ENCODE measurements around the gene PTTG2.

PTTG2 gene

DNA sequence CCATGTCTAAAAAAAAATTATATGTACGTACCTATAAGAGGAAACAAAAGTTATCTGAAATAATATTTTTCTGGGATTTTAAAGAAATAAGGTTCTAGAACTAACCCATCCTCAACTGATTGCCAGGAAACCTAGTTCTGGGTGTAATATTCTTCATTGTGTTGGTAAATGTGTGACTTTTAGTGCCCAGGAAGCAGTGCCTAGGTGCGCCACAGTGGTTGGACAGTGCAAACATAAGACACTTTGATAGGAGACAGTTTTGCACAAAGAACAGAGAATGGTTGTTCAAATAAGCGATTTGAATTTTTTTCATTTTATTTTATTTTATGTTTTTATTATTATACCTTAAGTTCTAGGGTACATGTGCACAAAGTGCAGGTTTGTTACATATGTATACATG, 22.0 kb upstream of the PTTG2 start:
- POLR2A ChIA-PET: no interaction called here
- CTCF ChIA-PET: no interaction called here
- DNase-seq (ENCODE audit: extremely low spot score): no peak
- TF ChIP-seq LEF1 (IDR thresholded peaks at IDR 0.05; ENCODE audit: borderline replicate concordance): no peak
- no peak for TF ChIP-seq FOXA1 (IDR thresholded peaks at IDR 0.05)
- TF ChIP-seq, protein P1, sequence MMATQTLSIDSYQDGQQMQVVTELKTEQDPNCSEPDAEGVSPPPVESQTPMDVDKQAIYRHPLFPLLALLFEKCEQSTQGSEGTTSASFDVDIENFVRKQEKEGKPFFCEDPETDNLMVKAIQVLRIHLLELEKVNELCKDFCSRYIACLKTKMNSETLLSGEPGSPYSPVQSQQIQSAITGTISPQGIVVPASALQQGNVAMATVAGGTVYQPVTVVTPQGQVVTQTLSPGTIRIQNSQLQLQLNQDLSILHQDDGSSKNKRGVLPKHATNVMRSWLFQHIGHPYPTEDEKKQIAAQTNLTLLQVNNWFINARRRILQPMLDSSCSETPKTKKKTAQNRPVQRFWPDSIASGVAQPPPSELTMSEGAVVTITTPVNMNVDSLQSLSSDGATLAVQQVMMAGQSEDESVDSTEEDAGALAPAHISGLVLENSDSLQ (IDR thresholded peaks at IDR 0.05): no peak
- no peak for TF ChIP-seq ELF4 (IDR thresholded peaks at IDR 0.05)
- no peak for TF ChIP-seq FOXM1 (IDR thresholded peaks at IDR 0.05; ENCODE audit: borderline replicate concordance)
- TF ChIP-seq FOXK2 (IDR thresholded peaks at IDR 0.05): no peak
- no peak for TF ChIP-seq ARNT (IDR thresholded peaks at IDR 0.05)
- no peak for TF ChIP-seq ZNF384 (IDR thresholded peaks at IDR 0.05)

DNA sequence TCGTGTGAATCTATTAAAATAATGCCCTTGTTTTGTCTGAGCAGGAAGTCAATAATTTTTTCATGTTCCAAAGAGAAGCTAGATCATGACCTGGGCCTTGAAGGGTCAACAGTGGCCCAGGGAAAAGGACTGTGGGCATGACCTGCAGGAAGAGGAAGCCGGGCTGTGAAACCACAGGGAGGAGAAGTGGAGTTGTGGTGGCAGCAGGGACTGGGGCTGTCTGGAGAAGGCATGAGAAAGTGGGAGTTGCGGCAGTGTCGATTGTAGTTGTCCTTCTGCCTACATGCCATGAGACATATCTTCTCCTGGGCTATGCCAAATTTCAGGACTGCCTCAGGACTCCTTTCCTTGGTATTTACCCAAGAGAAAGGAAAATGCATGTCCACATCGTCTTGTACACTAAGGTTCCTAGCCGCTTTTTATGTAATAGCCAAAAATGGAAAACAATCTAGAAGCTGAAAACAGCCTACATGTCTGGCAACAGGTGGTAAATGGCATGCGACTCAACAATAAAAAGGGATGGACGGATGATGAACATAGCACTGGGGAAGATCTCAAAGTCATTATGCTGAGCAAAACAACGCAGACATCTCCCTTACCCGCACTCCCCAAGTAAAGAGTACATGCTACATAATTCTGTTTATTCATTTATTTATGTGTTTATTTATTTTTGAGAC, 13.6 kb upstream of the PTTG2 start:
- POLR2A ChIA-PET: no interaction called here
- CTCF ChIA-PET: interaction anchor here (0.7 kb wide), 1 partner anchor 19 kb away, joined by 3 read pairs; no protein-coding TSS in a partner anchor
- no peak for TF ChIP-seq BHLHE40 (IDR thresholded peaks at IDR 0.05; ENCODE audit: borderline replicate concordance)
- TF ChIP-seq FOXK2 (IDR thresholded peaks at IDR 0.05): no peak
- TF ChIP-seq ZNF384 (IDR thresholded peaks at IDR 0.05): no peak
- no peak for TF ChIP-seq SP1 (IDR thresholded peaks at IDR 0.05)
- TF ChIP-seq ELF4 (IDR thresholded peaks at IDR 0.05): no peak
- no peak for TF ChIP-seq FOXA1 (IDR thresholded peaks at IDR 0.05)
- no peak for TF ChIP-seq FOXM1 (IDR thresholded peaks at IDR 0.05; ENCODE audit: borderline replicate concordance)
- no peak for TF ChIP-seq CTBP1 (IDR thresholded peaks at IDR 0.05; ENCODE audit: borderline replicate concordance)
- TF ChIP-seq LEF1 (IDR thresholded peaks at IDR 0.05; ENCODE audit: borderline replicate concordance): no peak
- TF ChIP-seq L3MBTL2 (conservative IDR thresholded peaks at IDR 0.05): no peak
- no peak for TF ChIP-seq TARDBP (IDR thresholded peaks at IDR 0.05)
- TF ChIP-seq, protein P1 (IDR thresholded peaks at IDR 0.05): no peak
- TF ChIP-seq ARNT (IDR thresholded peaks at IDR 0.05): no peak
- TF ChIP-seq NFRKB (IDR thresholded peaks at IDR 0.05): no peak
- no peak for TF ChIP-seq HDGF (IDR thresholded peaks at IDR 0.05; ENCODE audit: borderline replicate concordance)
- no peak for TF ChIP-seq SUZ12 (IDR thresholded peaks at IDR 0.05)
- no peak for DNase-seq (ENCODE audit: extremely low spot score)

DNA sequence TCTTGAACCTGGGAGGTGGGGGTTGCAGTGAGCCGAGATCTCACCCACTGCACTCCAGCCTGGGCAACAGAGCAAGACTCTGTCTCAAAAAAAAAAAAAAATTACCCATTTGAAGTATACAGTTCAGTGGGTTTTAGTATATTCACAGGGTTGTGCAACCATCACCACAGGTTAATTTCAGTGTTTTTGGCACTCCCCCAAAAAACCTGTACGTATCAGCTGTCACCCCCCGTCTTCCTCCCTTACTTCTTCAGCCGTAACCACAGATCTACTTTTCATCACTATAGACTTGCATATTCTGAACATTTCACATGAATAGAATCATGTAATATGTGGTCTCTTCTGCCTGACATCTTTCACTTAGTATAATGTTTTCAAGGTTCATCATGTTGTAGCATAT, 11.7 kb upstream of the PTTG2 start:
- ChIA-PET POLR2A (no interaction called here), CTCF (no interaction called here)
- TF ChIP-seq ARNT (IDR thresholded peaks at IDR 0.05) (no peak), TARDBP (IDR thresholded peaks at IDR 0.05) (no peak), FOXK2 (IDR thresholded peaks at IDR 0.05) (no peak), NFRKB (IDR thresholded peaks at IDR 0.05) (no peak), L3MBTL2 (conservative IDR thresholded peaks at IDR 0.05) (no peak)
- TF ChIP-seq, protein P1 (IDR thresholded peaks at IDR 0.05): no peak
- no peak for DNase-seq (ENCODE audit: extremely low spot score)

DNA sequence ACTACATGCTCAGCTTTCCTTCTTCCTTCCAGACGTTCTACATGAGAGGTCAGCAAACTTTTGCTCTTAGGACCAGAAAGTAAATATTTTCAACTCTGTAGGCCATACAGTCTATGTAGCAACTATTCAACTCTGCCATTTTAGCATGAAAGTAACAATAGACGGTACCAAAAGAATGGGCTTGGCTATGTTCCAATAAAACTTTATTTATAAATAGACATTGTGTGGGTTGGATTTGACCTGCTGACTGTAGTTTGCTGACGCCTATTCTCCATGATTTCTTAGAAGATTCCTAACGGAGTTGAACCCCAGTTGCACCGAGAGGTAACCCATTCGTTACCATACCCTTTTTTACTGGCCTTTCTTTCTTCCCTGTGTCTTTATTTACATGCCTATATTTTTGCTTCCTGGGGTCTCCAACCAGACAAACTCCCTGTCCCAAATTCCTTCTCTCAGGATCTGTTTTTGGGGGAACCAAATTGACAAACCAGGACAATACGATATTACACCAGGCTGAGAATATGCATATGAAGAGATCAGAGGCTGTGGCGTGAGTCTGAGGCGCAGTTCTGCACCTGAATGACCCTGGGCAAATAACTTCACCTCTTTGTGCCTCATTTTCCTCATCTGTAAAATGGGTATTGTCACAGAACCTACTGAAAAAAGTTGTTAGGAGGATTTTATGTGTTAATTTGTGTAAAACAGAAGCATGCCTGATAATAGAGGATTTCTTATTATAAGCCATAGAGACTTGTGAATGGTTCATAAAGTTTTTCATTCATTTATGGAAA, 10.4 kb upstream of the PTTG2 start:
- no peak for TF ChIP-seq SUZ12 (IDR thresholded peaks at IDR 0.05)
- TF ChIP-seq, protein P1 (IDR thresholded peaks at IDR 0.05): no peak
- no peak for DNase-seq (ENCODE audit: extremely low spot score)
- CTCF ChIA-PET: no interaction called here
- POLR2A ChIA-PET: no interaction called here

DNA sequence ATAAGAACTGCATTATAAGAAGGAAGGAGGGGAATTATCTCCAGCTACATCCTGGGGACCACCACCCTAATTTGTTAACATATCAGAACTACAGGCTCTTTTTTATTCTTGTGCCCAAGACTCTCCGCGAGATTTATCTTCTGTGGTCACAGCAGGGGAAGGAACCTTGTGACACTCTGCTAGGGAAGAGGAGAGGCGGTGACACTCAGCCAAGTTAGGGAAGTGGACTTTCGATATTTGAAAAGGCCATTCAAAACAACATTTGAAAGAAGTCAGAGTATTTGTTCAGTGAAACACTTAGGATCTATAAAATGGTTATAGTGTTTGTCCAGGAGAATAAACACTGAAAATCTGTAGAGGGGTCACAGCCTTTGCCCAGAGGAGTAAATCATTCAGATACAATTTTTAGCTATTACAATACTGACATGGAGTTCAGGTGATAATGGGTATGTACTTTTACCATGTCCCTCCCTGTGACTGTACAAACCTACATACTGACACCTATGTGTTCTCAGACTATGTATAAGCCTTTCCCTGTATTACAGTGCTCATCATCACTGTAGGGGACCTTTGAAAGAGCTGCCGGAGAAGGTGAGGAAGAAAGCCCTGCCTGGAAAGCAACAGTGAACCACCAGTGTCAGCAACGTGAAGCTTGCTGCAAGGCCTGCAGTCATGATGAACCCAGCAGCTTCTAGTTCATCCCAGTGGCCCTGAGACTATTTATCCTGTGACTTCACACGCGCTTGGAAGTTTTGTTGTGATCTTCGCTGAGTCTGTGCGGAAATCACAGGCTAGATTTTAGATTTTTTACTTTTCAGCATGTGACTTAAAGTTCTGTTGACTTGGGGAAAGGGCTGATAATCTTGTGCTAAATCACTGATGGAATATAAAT, 8.5 kb upstream of the PTTG2 start:
- TF ChIP-seq ELF4 (IDR thresholded peaks at IDR 0.05) (no peak), SUZ12 (IDR thresholded peaks at IDR 0.05) (no peak), SP1 (IDR thresholded peaks at IDR 0.05) (no peak), BHLHE40 (IDR thresholded peaks at IDR 0.05; ENCODE audit: borderline replicate concordance) (no peak), CTBP1 (IDR thresholded peaks at IDR 0.05; ENCODE audit: borderline replicate concordance) (no peak), FOXK2 (IDR thresholded peaks at IDR 0.05) (no peak), LEF1 (IDR thresholded peaks at IDR 0.05; ENCODE audit: borderline replicate concordance) (no peak), L3MBTL2 (conservative IDR thresholded peaks at IDR 0.05) (no peak), TARDBP (IDR thresholded peaks at IDR 0.05) (no peak), ZNF384 (IDR thresholded peaks at IDR 0.05) (no peak), ARNT (IDR thresholded peaks at IDR 0.05) (no peak), HDGF (IDR thresholded peaks at IDR 0.05; ENCODE audit: borderline replicate concordance) (no peak)
- TF ChIP-seq, protein P1 (IDR thresholded peaks at IDR 0.05): no peak
- CTCF ChIA-PET: no interaction called here
- DNase-seq (ENCODE audit: extremely low spot score): no peak
- POLR2A ChIA-PET: no interaction called here
